ENCODE measurements around the gene CELF2. TPM values are rescaled to one million over a fixed set of nuclear protein-coding genes. Genes with fewer than 3 reads are reported as not detected.

The CELF2 gene
- total RNA-seq, 1 experiment from 2014 or later: 0.07 TPM

- ChIA-PET POLR2A (no interaction called here), CTCF (no interaction called here)
- Mint-ChIP-seq H3K27ac (ENCODE audit: low read depth, unreplicated experiment) (no peak overlapping the region), H3K4me1 (ENCODE audit: insufficient read depth, unreplicated experiment) (no peaks in the 10 kb centered on the region), H3K27me3 (ENCODE audit: insufficient read depth, unreplicated experiment) (no peaks in the 10 kb centered on the region), H3K9me3 (ENCODE audit: unreplicated experiment) (peaks cover 10% of the 10 kb centered on the region), H3K36me3 (ENCODE audit: insufficient read depth, unreplicated experiment) (no peaks in the 10 kb centered on the region), H3K4me3 (ENCODE audit: unreplicated experiment) (no peak overlapping the region)
- no peak for TF ChIP-seq CTCF (IDR thresholded peaks at IDR 0.05; ENCODE audit: unreplicated experiment)
- DNase-seq (ENCODE audit: unreplicated experiment): no peak
- intact Hi-C loops (cut with micrococcal nuclease): no loop called here
- BruUV-seq (replicated peaks): no TSS peak
Measured at GRCh38 chr10:11141571-11142091, 124.0 kb downstream of the CELF2 start.

DNA sequence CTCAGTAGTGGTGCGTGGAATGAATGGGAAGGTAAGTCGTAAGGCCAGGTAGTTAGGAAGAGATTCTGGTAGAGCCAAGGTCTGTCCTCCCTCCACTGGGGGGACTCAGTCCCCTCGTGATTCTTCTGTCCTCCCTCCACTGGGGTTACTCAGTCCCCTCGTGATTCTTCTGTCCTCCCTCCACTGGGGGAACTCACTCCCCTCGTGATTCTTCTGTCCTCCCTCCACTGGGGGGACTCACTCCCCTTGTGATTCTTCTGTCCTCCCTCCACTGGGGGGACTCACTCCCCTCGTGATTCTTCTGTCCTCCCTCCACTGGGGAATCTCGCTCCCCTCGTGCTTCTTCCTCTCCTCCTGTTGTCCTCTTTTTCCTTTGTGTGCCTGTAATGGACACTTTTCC is 125.1 kb downstream of the CELF2 start:
- no peaks in the 10 kb centered on the region for H3K4me1 Mint-ChIP-seq (ENCODE audit: insufficient read depth, unreplicated experiment)
- H3K36me3 Mint-ChIP-seq (ENCODE audit: insufficient read depth, unreplicated experiment): no peaks in the 10 kb centered on the region
- no TSS peak for BruUV-seq (replicated peaks)
- intact Hi-C loops (cut with micrococcal nuclease): no loop called here
- no peak overlapping the region for H3K4me3 Mint-ChIP-seq (ENCODE audit: unreplicated experiment)
- DNase-seq (ENCODE audit: unreplicated experiment): no peak
- H3K27me3 Mint-ChIP-seq (ENCODE audit: insufficient read depth, unreplicated experiment): no peaks in the 10 kb centered on the region
- ChIA-PET CTCF (no interaction called here), POLR2A (no interaction called here)
- H3K9me3 Mint-ChIP-seq (ENCODE audit: unreplicated experiment): peaks cover 10% of the 10 kb centered on the region
- TF ChIP-seq CTCF (IDR thresholded peaks at IDR 0.05; ENCODE audit: unreplicated experiment): no peak
- H3K27ac Mint-ChIP-seq (ENCODE audit: low read depth, unreplicated experiment): no peak overlapping the region

DNA sequence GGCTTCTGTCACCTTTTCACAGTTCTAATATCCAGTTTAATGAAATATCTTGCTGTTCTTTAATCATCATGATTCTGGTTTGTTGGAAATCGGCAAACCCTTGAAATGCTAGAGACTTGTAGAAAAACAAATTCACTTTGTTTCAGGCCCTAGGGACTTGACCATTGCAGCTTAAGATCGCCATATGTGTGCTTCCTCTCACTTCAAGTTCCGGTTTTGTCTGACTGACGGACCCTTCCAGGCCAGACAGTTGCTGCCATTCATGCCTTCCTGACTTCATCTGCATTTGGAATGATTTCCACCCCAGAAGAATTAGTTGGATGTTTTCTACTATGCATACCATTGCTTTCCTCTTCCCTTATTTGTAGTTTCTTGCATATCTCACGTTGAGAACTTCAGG is 125.6 kb downstream of the CELF2 start:
- ChIA-PET CTCF (no interaction called here), POLR2A (no interaction called here)
- H3K4me1 Mint-ChIP-seq (ENCODE audit: insufficient read depth, unreplicated experiment): no peaks in the 10 kb centered on the region
- no peak for DNase-seq (ENCODE audit: unreplicated experiment)
- intact Hi-C loops (cut with micrococcal nuclease): no loop called here
- H3K4me3 Mint-ChIP-seq (ENCODE audit: unreplicated experiment): no peak overlapping the region
- TF ChIP-seq CTCF (IDR thresholded peaks at IDR 0.05; ENCODE audit: unreplicated experiment): no peak
- BruUV-seq (replicated peaks): no TSS peak
- H3K27me3 Mint-ChIP-seq (ENCODE audit: insufficient read depth, unreplicated experiment): no peaks in the 10 kb centered on the region
- no peak overlapping the region for H3K27ac Mint-ChIP-seq (ENCODE audit: low read depth, unreplicated experiment)
- H3K36me3 Mint-ChIP-seq (ENCODE audit: insufficient read depth, unreplicated experiment): no peaks in the 10 kb centered on the region
- H3K9me3 Mint-ChIP-seq (ENCODE audit: unreplicated experiment): peaks cover 10% of the 10 kb centered on the region

DNA sequence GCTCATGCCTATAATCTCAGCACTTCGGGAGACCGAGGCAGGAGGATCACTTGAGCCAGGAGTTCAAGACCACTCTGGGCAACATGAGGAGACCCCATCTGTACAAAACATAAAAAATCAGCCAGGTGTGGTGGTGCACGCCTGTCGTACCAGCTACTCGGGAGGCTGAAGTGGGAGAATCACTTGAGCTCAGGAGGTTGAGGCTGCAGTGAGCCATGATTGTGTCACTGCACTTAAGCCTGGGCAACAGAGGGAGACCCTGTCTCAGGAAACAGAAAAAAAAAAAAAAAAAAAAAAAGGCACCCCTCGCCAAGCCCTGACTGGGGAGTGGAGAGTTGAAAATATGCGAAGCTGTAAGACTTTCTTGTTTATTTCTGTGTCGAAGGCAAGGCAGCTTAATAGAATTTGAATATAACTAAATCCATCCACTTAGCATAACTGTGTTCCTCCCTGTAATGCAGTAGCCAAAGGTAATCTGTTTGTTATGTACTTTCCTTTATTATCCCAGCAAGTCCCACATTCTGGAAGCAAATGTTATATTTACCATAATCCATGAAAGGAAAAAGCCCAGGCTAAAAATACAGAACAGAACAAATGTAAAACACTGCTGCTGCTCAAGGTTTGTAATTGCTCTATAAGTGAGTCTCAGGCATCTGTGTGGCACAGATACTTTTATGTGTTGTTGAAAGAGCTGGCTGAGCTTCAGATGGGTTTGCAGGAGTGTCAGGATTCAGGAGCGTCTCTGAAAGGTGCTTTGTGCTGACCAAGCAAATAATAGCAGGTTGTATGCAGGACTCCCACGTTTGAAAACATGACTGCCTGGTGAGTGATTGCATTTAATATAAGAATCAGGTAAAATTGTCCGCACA is 127.2 kb downstream of the CELF2 start:
- no peak overlapping the region for H3K4me3 Mint-ChIP-seq (ENCODE audit: unreplicated experiment)
- intact Hi-C loops (cut with micrococcal nuclease): no loop called here
- H3K4me1 Mint-ChIP-seq (ENCODE audit: insufficient read depth, unreplicated experiment): no peaks in the 10 kb centered on the region
- peaks cover 10% of the 10 kb centered on the region for H3K9me3 Mint-ChIP-seq (ENCODE audit: unreplicated experiment)
- no peaks in the 10 kb centered on the region for H3K27me3 Mint-ChIP-seq (ENCODE audit: insufficient read depth, unreplicated experiment)
- no peak for TF ChIP-seq CTCF (IDR thresholded peaks at IDR 0.05; ENCODE audit: unreplicated experiment)
- H3K36me3 Mint-ChIP-seq (ENCODE audit: insufficient read depth, unreplicated experiment): no peaks in the 10 kb centered on the region
- DNase-seq (ENCODE audit: unreplicated experiment): no peak
- POLR2A ChIA-PET: no interaction called here
- BruUV-seq (replicated peaks): no TSS peak
- H3K27ac Mint-ChIP-seq (ENCODE audit: low read depth, unreplicated experiment): no peak overlapping the region
- CTCF ChIA-PET: interaction anchor here (0.7 kb wide), 1 partner anchor 113 kb away, joined by 4 read pairs; no protein-coding TSS in a partner anchor

All from MCF 10A (cell line).